HepG2 (cell line): ENCODE results near the gene XKR7. TPM values are rescaled to one million over a fixed set of nuclear protein-coding genes. Genes with fewer than 3 reads are reported as not detected.

Experiments used
- DNMT1 ChIP-seq: sonication (generic); formaldehyde crosslinking; IDR thresholded peaks from 2 replicates; pipeline ENCODE4 v1.5.1; 2020; ENCODE audit warnings: mild to moderate bottlenecking, missing genetic modification reagents
- HNF4G ChIP-seq, 2 experiments: sonication (generic) in 1 of 2; formaldehyde crosslinking in 1 of 2; IDR thresholded peaks; 2 replicates each; pipeline versions ENCODE4 v1.4.0 to v1.6.1; 2011 to 2020; ENCODE audit warnings: borderline replicate concordance in 2 of 2, low read depth in 2 of 2, mild to moderate bottlenecking in 2 of 2, low read length in 1 of 2, missing genetic modification reagents in 1 of 2, moderate library complexity in 1 of 2
- HOXA7 ChIP-seq: sonication (generic); formaldehyde crosslinking; IDR thresholded peaks from 2 replicates; pipeline ENCODE4 v1.8.1; 2022; ENCODE audit warnings: mild to moderate bottlenecking, missing genetic modification reagents, moderate library complexity
- KLF16 ChIP-seq, 2 experiments: sonication (generic) in 1 of 2; formaldehyde crosslinking in 1 of 2; IDR thresholded peaks; 2 replicates each; pipeline versions ENCODE4 v1.6.1 to v1.8.0; 2016 to 2023; ENCODE audit warnings: missing genetic modification reagents in 2 of 2, missing compliant biosample characterization in 1 of 2
- MAFF ChIP-seq: IDR thresholded peaks from 2 replicates; pipeline ENCODE4 v1.6.1; 2011; ENCODE audit warnings: low read depth, low read length, improper control_type of control experiment
- MXI1 ChIP-seq: IDR thresholded peaks from 3 replicates; pipeline ENCODE4 v1.6.1; 2012; ENCODE audit warnings: low read depth, low read length, inconsistent platforms, borderline replicate concordance
- RBFOX2 ChIP-seq: fragments of 200-400 bp; formaldehyde crosslinking; IDR thresholded peaks from 2 replicates; pipeline ENCODE4 v1.6.1; 2017; ENCODE audit warnings: low read depth, mild to moderate bottlenecking, low read length
- SIN3B ChIP-seq: fragments of 150-350 bp; IDR thresholded peaks from 2 replicates; pipeline ENCODE4 v1.6.1; 2014; ENCODE audit warnings: low read length
- SRSF9 ChIP-seq: fragments of 200-400 bp; formaldehyde crosslinking; IDR thresholded peaks from 2 replicates; pipeline ENCODE4 v1.6.1; 2018; ENCODE audit warnings: borderline replicate concordance, mild to moderate bottlenecking, low read depth, low read length; ENCODE audit not compliant: insufficient read depth, poor library complexity, severe bottlenecking
- STAT5B ChIP-seq: sonication (generic); formaldehyde crosslinking; IDR thresholded peaks from 2 replicates; pipeline ENCODE4 v1.4.0; 2020; ENCODE audit warnings: missing genetic modification reagents
- ZIK1 ChIP-seq: sonication (generic); formaldehyde crosslinking; IDR thresholded peaks from 2 replicates; pipeline ENCODE4 v1.5.0; 2020; ENCODE audit warnings: mild to moderate bottlenecking, low read depth, missing genetic modification reagents, borderline replicate concordance
- ZNF207 ChIP-seq: fragments of 450-650 bp; IDR thresholded peaks from 2 replicates; pipeline ENCODE4 v1.6.1; 2016; ENCODE audit warnings: antibody characterized with exemption, borderline replicate concordance
- ZNF282 ChIP-seq: fragments of 450-650 bp; IDR thresholded peaks from 2 replicates; pipeline ENCODE4 v1.6.1; 2018; ENCODE audit not compliant: partially characterized antibody
- ZNF451 ChIP-seq: sonication (generic); formaldehyde crosslinking; IDR thresholded peaks from 2 replicates; pipeline ENCODE4 v1.5.0; 2020; ENCODE audit warnings: mild to moderate bottlenecking, missing genetic modification reagents
- ZNF557 ChIP-seq: sonication (generic); formaldehyde crosslinking; IDR thresholded peaks from 2 replicates; pipeline ENCODE4 v1.4.0; 2020; ENCODE audit warnings: missing genetic modification reagents
- polyA plus RNA-seq, 8 experiments: library from polyadenylated mRNA; depleted of rRNA in 3 of 8; stranded (reverse) in 7 of 8; unstranded in 1 of 8; fragments of >200 nt; fragmentation: Illumina TruSeq in 4 of 8; extraction: Trizol in 4 of 8; gene quantifications; 2 replicates each; pipeline versions ENCODE4 v1.2.1 to v1.2.3, GENCODE V29; 2011 to 2016; ENCODE audit warnings: low read depth in 4 of 8, missing spikeins in 1 of 8, mixed read lengths in 1 of 8; ENCODE audit not compliant: insufficient read depth in 1 of 8
- total RNA-seq, 5 experiments: library from RNA; depleted of rRNA; stranded (reverse); fragments of >200 nt; fragmentation: Illumina TruSeq; extraction: Trizol; gene quantifications; 2 replicates each; pipeline ENCODE4 v1.2.3, GENCODE V29; 2016; ENCODE audit warnings: low read depth in 1 of 5
- TF ChIP-seq, protein P1 (sequence below): sonication (generic); formaldehyde crosslinking; IDR thresholded peaks from 2 replicates; pipeline ENCODE4 v1.5.1; 2020; ENCODE audit warnings: mild to moderate bottlenecking, moderate library complexity, missing genetic modification reagents
- TF ChIP-seq, protein P2 (sequence below), 2 experiments: sonication (generic) in 1 of 2; formaldehyde crosslinking in 1 of 2; IDR thresholded peaks; 2 replicates each; pipeline versions ENCODE4 v1.4.0 to v1.6.1; 2016 to 2020; ENCODE audit warnings: borderline replicate concordance in 1 of 2, low read depth in 1 of 2, mild to moderate bottlenecking in 1 of 2, missing genetic modification reagents in 1 of 2
- TF ChIP-seq, protein P3 (sequence below): sonication (generic); formaldehyde crosslinking; IDR thresholded peaks from 2 replicates; pipeline ENCODE4 v1.4.0; 2020; ENCODE audit warnings: missing genetic modification reagents, borderline replicate concordance

XKR7 gene
- total and polyA plus RNA-seq, 2 of the 13 experiments (the other 11 are each of a cell fraction or from before 2014, with no cell fraction given): not detected

DNA sequence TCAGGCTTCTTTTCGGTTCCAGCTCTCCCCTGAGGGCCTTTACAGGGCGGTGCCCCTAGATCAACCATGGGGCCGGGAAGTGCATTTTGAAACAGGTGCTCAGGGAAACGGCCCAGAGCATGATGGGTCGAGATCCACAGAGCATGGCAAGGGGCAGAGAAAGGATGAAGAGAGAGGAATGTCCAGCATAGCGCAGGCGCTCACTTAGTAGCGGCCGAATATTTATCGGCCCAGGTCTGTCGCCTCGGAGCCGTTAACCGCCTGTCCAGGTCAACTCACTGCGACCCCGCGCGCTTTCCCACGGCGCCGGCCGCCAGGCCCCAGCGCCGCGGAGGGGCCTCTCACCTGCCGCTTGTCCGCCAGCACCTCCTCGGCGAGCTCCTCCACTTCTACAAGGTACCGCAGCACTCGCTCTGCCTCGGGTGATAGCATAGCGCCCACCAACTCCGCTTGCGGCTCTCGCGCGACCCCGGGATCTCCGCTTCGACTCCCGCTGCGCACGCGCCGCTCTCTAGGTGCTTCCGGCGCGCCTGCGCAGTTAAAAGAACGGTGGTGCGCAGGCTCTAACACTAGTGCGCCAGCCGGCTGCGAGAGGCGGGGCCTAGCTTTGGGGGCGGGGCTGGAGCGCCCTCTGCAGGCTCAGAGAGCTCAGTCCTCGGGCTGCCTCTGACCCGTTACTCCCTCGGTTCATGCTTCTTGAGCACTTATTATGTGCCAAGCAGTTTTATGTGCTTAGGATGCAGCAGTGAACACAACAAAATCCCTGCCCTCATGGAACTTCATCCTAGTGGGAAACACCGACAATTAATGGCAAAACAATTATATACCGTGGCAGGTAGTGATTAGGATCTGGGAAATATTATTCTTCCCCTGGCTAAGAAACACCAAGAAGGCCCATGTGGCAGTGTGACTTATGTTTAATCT is 16.2 kb upstream of the XKR7 start, which contains the start of gene PDRG1 (continued):
- TF ChIP-seq ZIK1 (CRISPR knock-in tag) (peak; percentile 86; the same call in 1 of the 2 replicates), SIN3B (peak; percentile 63; the same call in 1 of the 2 replicates), ZNF282 (no peak), MAFF (peak; percentile 32; the same call in 1 of the 2 replicates), MXI1 (peak; percentile 91; the same call in 2 of the 3 replicates), HOXA7 (CRISPR knock-in tag) (no peak), HNF4G (IDR thresholded peaks at IDR 0.05; ENCODE audit: borderline replicate concordance, low read depth, low read length) (no peak; the same call in 1 of the 2 replicates), HNF4G (CRISPR knock-in tag; IDR thresholded peaks at IDR 0.05; ENCODE audit: borderline replicate concordance, low read depth) (no peak), RBFOX2 (peak; percentile 98), STAT5B (CRISPR knock-in tag) (no peak), ZNF207 (no peak), ZNF557 (CRISPR knock-in tag) (peak; percentile 92; the same call in 1 of the 2 replicates), SRSF9 (no peak), ZNF451 (CRISPR knock-in tag) (peak; percentile 80), KLF16 (CRISPR knock-in tag; IDR thresholded peaks at IDR 0.05) (peak in 1 of 2 experiments; percentile 97; a peak in 2 of 4 replicates), DNMT1 (CRISPR knock-in tag) (peak; percentile 90)
- TF ChIP-seq, protein P1, sequence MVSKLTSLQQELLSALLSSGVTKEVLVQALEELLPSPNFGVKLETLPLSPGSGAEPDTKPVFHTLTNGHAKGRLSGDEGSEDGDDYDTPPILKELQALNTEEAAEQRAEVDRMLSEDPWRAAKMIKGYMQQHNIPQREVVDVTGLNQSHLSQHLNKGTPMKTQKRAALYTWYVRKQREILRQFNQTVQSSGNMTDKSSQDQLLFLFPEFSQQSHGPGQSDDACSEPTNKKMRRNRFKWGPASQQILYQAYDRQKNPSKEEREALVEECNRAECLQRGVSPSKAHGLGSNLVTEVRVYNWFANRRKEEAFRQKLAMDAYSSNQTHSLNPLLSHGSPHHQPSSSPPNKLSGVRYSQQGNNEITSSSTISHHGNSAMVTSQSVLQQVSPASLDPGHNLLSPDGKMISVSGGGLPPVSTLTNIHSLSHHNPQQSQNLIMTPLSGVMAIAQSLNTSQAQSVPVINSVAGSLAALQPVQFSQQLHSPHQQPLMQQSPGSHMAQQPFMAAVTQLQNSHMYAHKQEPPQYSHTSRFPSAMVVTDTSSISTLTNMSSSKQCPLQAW (CRISPR knock-in tag): peak; percentile 90; the same call in 1 of the 2 replicates
- TF ChIP-seq, protein P2, sequence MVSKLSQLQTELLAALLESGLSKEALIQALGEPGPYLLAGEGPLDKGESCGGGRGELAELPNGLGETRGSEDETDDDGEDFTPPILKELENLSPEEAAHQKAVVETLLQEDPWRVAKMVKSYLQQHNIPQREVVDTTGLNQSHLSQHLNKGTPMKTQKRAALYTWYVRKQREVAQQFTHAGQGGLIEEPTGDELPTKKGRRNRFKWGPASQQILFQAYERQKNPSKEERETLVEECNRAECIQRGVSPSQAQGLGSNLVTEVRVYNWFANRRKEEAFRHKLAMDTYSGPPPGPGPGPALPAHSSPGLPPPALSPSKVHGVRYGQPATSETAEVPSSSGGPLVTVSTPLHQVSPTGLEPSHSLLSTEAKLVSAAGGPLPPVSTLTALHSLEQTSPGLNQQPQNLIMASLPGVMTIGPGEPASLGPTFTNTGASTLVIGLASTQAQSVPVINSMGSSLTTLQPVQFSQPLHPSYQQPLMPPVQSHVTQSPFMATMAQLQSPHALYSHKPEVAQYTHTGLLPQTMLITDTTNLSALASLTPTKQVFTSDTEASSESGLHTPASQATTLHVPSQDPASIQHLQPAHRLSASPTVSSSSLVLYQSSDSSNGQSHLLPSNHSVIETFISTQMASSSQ (IDR thresholded peaks at IDR 0.05; ENCODE audit: low read depth): no peak
- TF ChIP-seq, protein P2 (CRISPR knock-in tag; IDR thresholded peaks at IDR 0.05; ENCODE audit: borderline replicate concordance): no peak
- TF ChIP-seq, protein P3, sequence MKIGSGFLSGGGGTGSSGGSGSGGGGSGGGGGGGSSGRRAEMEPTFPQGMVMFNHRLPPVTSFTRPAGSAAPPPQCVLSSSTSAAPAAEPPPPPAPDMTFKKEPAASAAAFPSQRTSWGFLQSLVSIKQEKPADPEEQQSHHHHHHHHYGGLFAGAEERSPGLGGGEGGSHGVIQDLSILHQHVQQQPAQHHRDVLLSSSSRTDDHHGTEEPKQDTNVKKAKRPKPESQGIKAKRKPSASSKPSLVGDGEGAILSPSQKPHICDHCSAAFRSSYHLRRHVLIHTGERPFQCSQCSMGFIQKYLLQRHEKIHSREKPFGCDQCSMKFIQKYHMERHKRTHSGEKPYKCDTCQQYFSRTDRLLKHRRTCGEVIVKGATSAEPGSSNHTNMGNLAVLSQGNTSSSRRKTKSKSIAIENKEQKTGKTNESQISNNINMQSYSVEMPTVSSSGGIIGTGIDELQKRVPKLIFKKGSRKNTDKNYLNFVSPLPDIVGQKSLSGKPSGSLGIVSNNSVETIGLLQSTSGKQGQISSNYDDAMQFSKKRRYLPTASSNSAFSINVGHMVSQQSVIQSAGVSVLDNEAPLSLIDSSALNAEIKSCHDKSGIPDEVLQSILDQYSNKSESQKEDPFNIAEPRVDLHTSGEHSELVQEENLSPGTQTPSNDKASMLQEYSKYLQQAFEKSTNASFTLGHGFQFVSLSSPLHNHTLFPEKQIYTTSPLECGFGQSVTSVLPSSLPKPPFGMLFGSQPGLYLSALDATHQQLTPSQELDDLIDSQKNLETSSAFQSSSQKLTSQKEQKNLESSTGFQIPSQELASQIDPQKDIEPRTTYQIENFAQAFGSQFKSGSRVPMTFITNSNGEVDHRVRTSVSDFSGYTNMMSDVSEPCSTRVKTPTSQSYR: peak; percentile 32; the same call in 1 of the 2 replicates
